Neuron (in vitro differentiated cells): ENCODE results near the gene THSD4.
"Not testable (repeated sequence)": the region's sequence is repeated elsewhere in the genome, so short reads cannot be mapped to it uniquely, and the experiment has no call there.

Experiments
- H2AFZ ChIP-seq: one replicate; pipeline ENCODE4 v1.6.1; 2013; ENCODE audit warnings: low read depth, mild to moderate bottlenecking, inconsistent platforms, low read length, moderate library complexity
- H3K27me3 ChIP-seq: one replicate; pipeline ENCODE4 v1.6.1; 2013; ENCODE audit warnings: low read length; ENCODE audit not compliant: insufficient read depth
- H3K36me3 ChIP-seq: one replicate; pipeline ENCODE4 v1.6.1; 2013; ENCODE audit warnings: low read length; ENCODE audit not compliant: insufficient read depth
- H3K4me1 ChIP-seq: one replicate; pipeline ENCODE4 v1.6.1; 2013; ENCODE audit warnings: low read length; ENCODE audit not compliant: insufficient read depth
- H3K4me3 ChIP-seq: 2 replicates; pipeline ENCODE4 v1.5.1; 2013; ENCODE audit warnings: mild to moderate bottlenecking, low read length, moderate library complexity
- H3K9me3 ChIP-seq: one replicate; pipeline ENCODE4 v1.6.1; 2013; ENCODE audit warnings: low read length

Gene THSD4

GRCh38 chr15:71426792-71427191, 311.5 kb downstream of the THSD4 start:
- Histone ChIP-seq H3K36me3 (no peaks in the 10 kb centered on the region), H2AFZ (no peak overlapping the region), H3K4me1 (no peaks in the 10 kb centered on the region), H3K4me3 (no peak overlapping the region), H3K9me3 (no peaks in the 10 kb centered on the region), H3K27me3 (no peaks in the 10 kb centered on the region)

- no peaks in the 10 kb centered on the region for H3K4me1 ChIP-seq
- no peak overlapping the region for H3K4me3 ChIP-seq
- H3K27me3 ChIP-seq: no peaks in the 10 kb centered on the region
- no peaks in the 10 kb centered on the region for H3K9me3 ChIP-seq
- no peaks in the 10 kb centered on the region for H3K36me3 ChIP-seq
- H2AFZ ChIP-seq: no peak overlapping the region
Observed at GRCh38 chr15:71430782-71431181, 315.5 kb downstream of the THSD4 start.

GRCh38 chr15:71431343-71432336, 316.4 kb downstream of the THSD4 start:
- no peak overlapping the region for H2AFZ ChIP-seq
- no peaks in the 10 kb centered on the region for H3K36me3 ChIP-seq
- no peaks in the 10 kb centered on the region for H3K9me3 ChIP-seq
- no peaks in the 10 kb centered on the region for H3K27me3 ChIP-seq
- no peaks in the 10 kb centered on the region for H3K4me1 ChIP-seq
- no peak overlapping the region for H3K4me3 ChIP-seq

- H3K9me3 ChIP-seq: no peaks in the 10 kb centered on the region
- H3K27me3 ChIP-seq: no peaks in the 10 kb centered on the region
- H3K4me1 ChIP-seq: no peaks in the 10 kb centered on the region
- H3K36me3 ChIP-seq: no peaks in the 10 kb centered on the region
- H2AFZ ChIP-seq: no peak overlapping the region
- H3K4me3 ChIP-seq: no peak overlapping the region
Observed at GRCh38 chr15:71433402-71433801, 318.1 kb downstream of the THSD4 start.

- Histone ChIP-seq H3K27me3 (no peaks in the 10 kb centered on the region), H3K9me3 (no peaks in the 10 kb centered on the region), H2AFZ (no peak overlapping the region), H3K4me1 (no peaks in the 10 kb centered on the region), H3K36me3 (no peaks in the 10 kb centered on the region), H3K4me3 (no peak overlapping the region)
Observed at GRCh38 chr15:71434774-71435173, 319.5 kb downstream of the THSD4 start.

GRCh38 chr15:71435552-71435951, 320.3 kb downstream of the THSD4 start:
- H3K36me3 ChIP-seq: no peaks in the 10 kb centered on the region
- H3K4me3 ChIP-seq: no peak overlapping the region
- H3K4me1 ChIP-seq: no peaks in the 10 kb centered on the region
- H2AFZ ChIP-seq: no peak overlapping the region
- no peaks in the 10 kb centered on the region for H3K27me3 ChIP-seq
- H3K9me3 ChIP-seq: no peaks in the 10 kb centered on the region

- Histone ChIP-seq H3K4me3 (no peak overlapping the region), H3K9me3 (no peaks in the 10 kb centered on the region), H2AFZ (no peak overlapping the region), H3K4me1 (no peaks in the 10 kb centered on the region), H3K36me3 (no peaks in the 10 kb centered on the region), H3K27me3 (no peaks in the 10 kb centered on the region)
Observed at GRCh38 chr15:71436854-71437253, 321.6 kb downstream of the THSD4 start.

GRCh38 chr15:71437404-71437803, 322.1 kb downstream of the THSD4 start:
- Histone ChIP-seq H3K36me3 (no peaks in the 10 kb centered on the region), H2AFZ (no peak overlapping the region), H3K9me3 (no peaks in the 10 kb centered on the region), H3K4me1 (no peaks in the 10 kb centered on the region), H3K4me3 (no peak overlapping the region), H3K27me3 (no peaks in the 10 kb centered on the region)

GRCh38 chr15:71437919-71438318, 322.6 kb downstream of the THSD4 start:
- H3K27me3 ChIP-seq: no peaks in the 10 kb centered on the region
- no peak overlapping the region for H2AFZ ChIP-seq
- H3K36me3 ChIP-seq: no peaks in the 10 kb centered on the region
- no peak overlapping the region for H3K4me3 ChIP-seq
- no peaks in the 10 kb centered on the region for H3K4me1 ChIP-seq
- H3K9me3 ChIP-seq: no peaks in the 10 kb centered on the region

- not testable (repeated sequence) for H3K4me3 ChIP-seq, H3K4me1 ChIP-seq, H3K27me3 ChIP-seq, H2AFZ ChIP-seq, H3K36me3 ChIP-seq, H3K9me3 ChIP-seq
Observed at GRCh38 chr15:71439478-71439877, 324.2 kb downstream of the THSD4 start.

GRCh38 chr15:71440489-71441110, 325.3 kb downstream of the THSD4 start:
- H2AFZ ChIP-seq: no peak overlapping the region
- no peaks in the 10 kb centered on the region for H3K9me3 ChIP-seq
- no peaks in the 10 kb centered on the region for H3K4me1 ChIP-seq
- no peaks in the 10 kb centered on the region for H3K27me3 ChIP-seq
- no peak overlapping the region for H3K4me3 ChIP-seq
- H3K36me3 ChIP-seq: no peaks in the 10 kb centered on the region

GRCh38 chr15:71443538-71443937, 328.3 kb downstream of the THSD4 start:
- Histone ChIP-seq H3K27me3 (no peaks in the 10 kb centered on the region), H3K36me3 (no peaks in the 10 kb centered on the region), H3K9me3 (no peaks in the 10 kb centered on the region), H3K4me1 (no peaks in the 10 kb centered on the region), H3K4me3 (no peak overlapping the region), H2AFZ (no peak overlapping the region)

- Histone ChIP-seq H3K9me3 (no peaks in the 10 kb centered on the region), H3K27me3 (no peaks in the 10 kb centered on the region), H2AFZ (no peak overlapping the region), H3K4me3 (no peak overlapping the region), H3K4me1 (no peaks in the 10 kb centered on the region), H3K36me3 (no peaks in the 10 kb centered on the region)
Observed at GRCh38 chr15:71444032-71444810, 328.9 kb downstream of the THSD4 start.
